GM04504 (cell line): ENCODE results near the gene SLC17A8.

Source experiments
- DNase-seq: peaks from one replicate; pipeline ENCODE4 v3.0.0-alpha.2; 2012; ENCODE audit warnings: low read depth

Gene SLC17A8

GRCh38 chr12:100371146-100371545, 14.3 kb downstream of the SLC17A8 start:
- no peak for DNase-seq

- DNase-seq = no peak
Observed at GRCh38 chr12:100372853-100373640, 16.2 kb downstream of the SLC17A8 start.

- peak; percentile 55 for DNase-seq
Observed at GRCh38 chr12:100375038-100375735, 18.3 kb downstream of the SLC17A8 start.

GRCh38 chr12:100376161-100376560, 19.3 kb downstream of the SLC17A8 start:
- DNase-seq = no peak

- DNase-seq = no peak
Observed at GRCh38 chr12:100381379-100381778, 24.5 kb downstream of the SLC17A8 start.

- no peak for DNase-seq
Observed at GRCh38 chr12:100382338-100382737, 25.5 kb downstream of the SLC17A8 start.

- no peak for DNase-seq
Observed at GRCh38 chr12:100383586-100384558, 27.0 kb downstream of the SLC17A8 start.

- DNase-seq = no peak
Observed at GRCh38 chr12:100384559-100384935, 27.7 kb downstream of the SLC17A8 start.

- DNase-seq = no peak
Observed at GRCh38 chr12:100388382-100388781, 31.5 kb downstream of the SLC17A8 start.

- no peak for DNase-seq
Observed at GRCh38 chr12:100391856-100392255, 35.0 kb downstream of the SLC17A8 start.

GRCh38 chr12:100393200-100393599, 36.3 kb downstream of the SLC17A8 start:
- no peak for DNase-seq

GRCh38 chr12:100395811-100396210, 38.9 kb downstream of the SLC17A8 start:
- DNase-seq = no peak

GRCh38 chr12:100398307-100398706, 41.4 kb downstream of the SLC17A8 start:
- DNase-seq = no peak

- no peak for DNase-seq
Observed at GRCh38 chr12:100399095-100399494, 42.2 kb downstream of the SLC17A8 start.

- DNase-seq = no peak
Observed at GRCh38 chr12:100401660-100402059, 44.8 kb downstream of the SLC17A8 start.

- DNase-seq = no peak
Observed at GRCh38 chr12:100402763-100403162, 45.9 kb downstream of the SLC17A8 start.

- no peak for DNase-seq
Observed at GRCh38 chr12:100403446-100403845, 46.6 kb downstream of the SLC17A8 start.

- DNase-seq = no peak
Observed at GRCh38 chr12:100404769-100405407, 48.0 kb downstream of the SLC17A8 start.

GRCh38 chr12:100413001-100413400, 56.1 kb downstream of the SLC17A8 start:
- DNase-seq = no peak

GRCh38 chr12:100414739-100415138, 57.9 kb downstream of the SLC17A8 start:
- no peak for DNase-seq

GRCh38 chr12:100422646-100423045, 65.8 kb downstream of the SLC17A8 start:
- no peak for DNase-seq

- no peak for DNase-seq
Observed at GRCh38 chr12:100426145-100426544, 69.3 kb downstream of the SLC17A8 start.
